ENCODE data around the gene NME3.

NME3 gene

GRCh38 chr16:1779234-1779701 is 7.9 kb upstream of the NME3 start:
- no peak for DNase-seq

- no peak for DNase-seq
Measured at GRCh38 chr16:1778200-1779179, 7.1 kb upstream of the NME3 start.

GRCh38 chr16:1777375-1778199 is 6.2 kb upstream of the NME3 start:
- no peak for DNase-seq

GRCh38 chr16:1776991-1777374 is 5.6 kb upstream of the NME3 start:
- no peak for DNase-seq

- no peak for DNase-seq
Measured at GRCh38 chr16:1776672-1776955, 5.3 kb upstream of the NME3 start.

- no peak for DNase-seq
Measured at GRCh38 chr16:1775846-1776671, 4.7 kb upstream of the NME3 start.

GRCh38 chr16:1775006-1775845 is 3.9 kb upstream of the NME3 start:
- DNase-seq: no peak

GRCh38 chr16:1774448-1774780 is 3.1 kb upstream of the NME3 start:
- no peak for DNase-seq

GRCh38 chr16:1773703-1774447 is 2.5 kb upstream of the NME3 start:
- DNase-seq: no peak

GRCh38 chr16:1772908-1773702 is 1.8 kb upstream of the NME3 start, which contains the start of gene MRPS34:
Gene MRPS34 (minus strand): TSS chr16:1773134. CDS start chr16:1773119, 15 bp downstream.
- DNase-seq: peak; percentile 81

GRCh38 chr16:1772362-1772907 is 1.1 kb upstream of the NME3 start, which contains the start of gene EME2:
Gene EME2 (plus strand): TSS chr16:1772810. CDS start chr16:1773228, 418 bp downstream.
- peak; percentile 65 for DNase-seq

- DNase-seq: no peak
Measured at GRCh38 chr16:1771864-1772361, 570 bp upstream of the NME3 start.

GRCh38 chr16:1770328-1771187 is 785 bp downstream of the NME3 start:
- peak; percentile 61 for DNase-seq

GRCh38 chr16:1769402-1770300 is 1.7 kb downstream of the NME3 start:
- no peak for DNase-seq

GRCh38 chr16:1768767-1769401 is 2.5 kb downstream of the NME3 start:
- no peak for DNase-seq

- no peak for DNase-seq
Measured at GRCh38 chr16:1768061-1768766, 3.1 kb downstream of the NME3 start.

All from activated naive CD4-positive, alpha-beta T cell treated with anti-CD3 and anti-CD28 coated beads, Interleukin-2, amount 50 U/mL, for 16 hours (primary cell).